Mucosa of rectum (tissue), 2 donors: ENCODE results near the gene PTCHD1.

Experiments
- H3K27ac ChIP-seq, 2 donors: one replicate each; pipeline ENCODE4 v1.7.0; 2013; ENCODE audit warnings: inconsistent platforms in 2 of 2, low read depth in 2 of 2, low read length in 2 of 2
- H3K27me3 ChIP-seq, 2 donors: one replicate each; pipeline ENCODE4 v1.7.0; 2013; ENCODE audit warnings: low read length in 2 of 2; ENCODE audit not compliant: control insufficient read depth in 2 of 2, insufficient read depth in 2 of 2
- H3K36me3 ChIP-seq, 2 donors: one replicate each; pipeline ENCODE4 v1.7.0; 2013; ENCODE audit warnings: low read length in 2 of 2; ENCODE audit not compliant: control insufficient read depth in 2 of 2, insufficient read depth in 2 of 2
- H3K4me1 ChIP-seq, 2 donors: one replicate each; pipeline ENCODE4 v1.7.0; 2013; ENCODE audit warnings: low read length in 2 of 2, mild to moderate bottlenecking in 1 of 2; ENCODE audit not compliant: control insufficient read depth in 2 of 2, insufficient read depth in 2 of 2
- H3K4me3 ChIP-seq, 2 donors: one replicate each; pipeline ENCODE4 v1.7.0; 2013; ENCODE audit warnings: low read length in 2 of 2
- H3K9ac ChIP-seq, 2 donors: one replicate each; pipeline ENCODE4 v1.7.0; 2013; ENCODE audit warnings: low read length in 2 of 2, low read depth in 1 of 2, mild to moderate bottlenecking in 1 of 2
- H3K9me3 ChIP-seq, 2 donors: one replicate each; pipeline ENCODE4 v1.7.0; 2013; ENCODE audit warnings: low read length in 2 of 2; ENCODE audit not compliant: control insufficient read depth in 2 of 2
- donor health status: healthy.
- donor health status: Normal muscosa, but diverticular disease.

The PTCHD1 gene

GRCh38 chrX:23392195-23392594 is 57.5 kb downstream of the PTCHD1 start:
- Histone ChIP-seq H3K9me3 (no peaks in the 10 kb centered on the region), H3K4me3 (no peak overlapping the region), H3K36me3 (no peaks in the 10 kb centered on the region), H3K4me1 (no peaks in the 10 kb centered on the region), H3K27me3 (no peaks in the 10 kb centered on the region), H3K9ac (no peak overlapping the region), H3K27ac (no peak overlapping the region)

GRCh38 chrX:23394421-23394820 is 59.8 kb downstream of the PTCHD1 start:
- Histone ChIP-seq H3K9ac (no peak overlapping the region), H3K4me3 (no peak overlapping the region), H3K36me3 (no peaks in the 10 kb centered on the region), H3K9me3 (no peaks in the 10 kb centered on the region), H3K4me1 (no peaks in the 10 kb centered on the region), H3K27ac (no peak overlapping the region), H3K27me3 (no peaks in the 10 kb centered on the region)

- no peak overlapping the region for H3K9ac ChIP-seq
- no peaks in the 10 kb centered on the region for H3K9me3 ChIP-seq
- no peak overlapping the region for H3K27ac ChIP-seq
- H3K27me3 ChIP-seq = no peaks in the 10 kb centered on the region
- no peaks in the 10 kb centered on the region for H3K4me1 ChIP-seq
- no peaks in the 10 kb centered on the region for H3K36me3 ChIP-seq
- no peak overlapping the region for H3K4me3 ChIP-seq
Measured at GRCh38 chrX:23396263-23396662, 61.6 kb downstream of the PTCHD1 start.

- H3K27ac ChIP-seq = no peak overlapping the region
- no peaks in the 10 kb centered on the region for H3K4me1 ChIP-seq
- H3K4me3 ChIP-seq = no peak overlapping the region
- no peaks in the 10 kb centered on the region for H3K36me3 ChIP-seq
- H3K9me3 ChIP-seq = no peaks in the 10 kb centered on the region
- H3K27me3 ChIP-seq = no peaks in the 10 kb centered on the region
- no peak overlapping the region for H3K9ac ChIP-seq
Measured at GRCh38 chrX:23398570-23398969, 63.9 kb downstream of the PTCHD1 start.

GRCh38 chrX:23403849-23404248 is 69.2 kb downstream of the PTCHD1 start:
- H3K27me3 ChIP-seq = no peaks in the 10 kb centered on the region
- H3K27ac ChIP-seq = no peak overlapping the region
- no peaks in the 10 kb centered on the region for H3K36me3 ChIP-seq
- H3K4me3 ChIP-seq = no peak overlapping the region
- no peak overlapping the region for H3K9ac ChIP-seq
- H3K4me1 ChIP-seq = no peaks in the 10 kb centered on the region
- H3K9me3 ChIP-seq = no peaks in the 10 kb centered on the region

- H3K27me3 ChIP-seq = no peaks in the 10 kb centered on the region
- H3K9ac ChIP-seq = no peak overlapping the region
- H3K9me3 ChIP-seq = no peaks in the 10 kb centered on the region
- no peaks in the 10 kb centered on the region for H3K4me1 ChIP-seq
- no peak overlapping the region for H3K27ac ChIP-seq
- no peak overlapping the region for H3K4me3 ChIP-seq
- no peaks in the 10 kb centered on the region for H3K36me3 ChIP-seq
Measured at GRCh38 chrX:23422912-23423311, 88.3 kb downstream of the PTCHD1 start.

GRCh38 chrX:23434356-23434884 is 99.8 kb downstream of the PTCHD1 start:
- H3K4me1 ChIP-seq = peaks cover 5% of the 10 kb centered on the region in 2 donors
- H3K27me3 ChIP-seq = no peaks in the 10 kb centered on the region
- no peak overlapping the region for H3K27ac ChIP-seq
- no peak overlapping the region for H3K9ac ChIP-seq
- no peaks in the 10 kb centered on the region for H3K36me3 ChIP-seq
- no peak overlapping the region for H3K4me3 ChIP-seq
- no peaks in the 10 kb centered on the region for H3K9me3 ChIP-seq

- Histone ChIP-seq H3K9me3 (no peaks in the 10 kb centered on the region), H3K4me1 (peaks cover 5% of the 10 kb centered on the region in 2 donors), H3K27me3 (no peaks in the 10 kb centered on the region), H3K9ac (no peak overlapping the region), H3K36me3 (no peaks in the 10 kb centered on the region), H3K4me3 (no peak overlapping the region), H3K27ac (no peak overlapping the region)
Measured at GRCh38 chrX:23435108-23435507, 100.5 kb downstream of the PTCHD1 start.

GRCh38 chrX:23435575-23435974 is 100.9 kb downstream of the PTCHD1 start:
- H3K36me3 ChIP-seq = no peaks in the 10 kb centered on the region
- H3K4me1 ChIP-seq = peaks cover 5% of the 10 kb centered on the region in 2 donors
- no peak overlapping the region for H3K9ac ChIP-seq
- H3K9me3 ChIP-seq = no peaks in the 10 kb centered on the region
- no peak overlapping the region for H3K27ac ChIP-seq
- H3K27me3 ChIP-seq = no peaks in the 10 kb centered on the region
- H3K4me3 ChIP-seq = no peak overlapping the region

- H3K4me3 ChIP-seq = no peak overlapping the region
- no peaks in the 10 kb centered on the region for H3K36me3 ChIP-seq
- no peak overlapping the region for H3K27ac ChIP-seq
- no peaks in the 10 kb centered on the region for H3K9me3 ChIP-seq
- peaks cover 5% of the 10 kb centered on the region in 2 donors for H3K4me1 ChIP-seq
- H3K27me3 ChIP-seq = no peaks in the 10 kb centered on the region
- no peak overlapping the region for H3K9ac ChIP-seq
Measured at GRCh38 chrX:23436875-23437274, 102.2 kb downstream of the PTCHD1 start.

- no peaks in the 10 kb centered on the region for H3K4me1 ChIP-seq
- H3K4me3 ChIP-seq = no peak overlapping the region
- H3K27me3 ChIP-seq = no peaks in the 10 kb centered on the region
- H3K9ac ChIP-seq = no peak overlapping the region
- H3K36me3 ChIP-seq = no peaks in the 10 kb centered on the region
- no peaks in the 10 kb centered on the region for H3K9me3 ChIP-seq
- no peak overlapping the region for H3K27ac ChIP-seq
Measured at GRCh38 chrX:23451266-23451665, 116.6 kb downstream of the PTCHD1 start.
